Vagina (tissue), 2 donors: ENCODE results near the gene MAN2A2. TPM values are rescaled to one million over a fixed set of nuclear protein-coding genes. Genes with fewer than 3 reads are reported as not detected.

Experiments used
- DNase-seq, 2 donors: peaks; one replicate each; pipeline ENCODE4 v3.0.0-alpha.2; 2017; ENCODE audit errors: extremely low spot score in 2 of 2
- H3K27ac ChIP-seq: fragments of 200-600 bp; sonication (generic); one replicate; pipeline ENCODE4 v1.5.1; 2019
- H3K27me3 ChIP-seq: fragments of 200-600 bp; sonication (generic); one replicate; pipeline ENCODE4 v1.5.1; 2019
- H3K36me3 ChIP-seq, 2 donors: fragments of 200-600 bp; sonication (generic); one replicate each; pipeline ENCODE4 v1.5.1; 2017 to 2019
- H3K4me1 ChIP-seq: fragments of 200-600 bp; sonication (generic); one replicate; pipeline ENCODE4 v1.5.1; 2019
- H3K4me3 ChIP-seq, 2 donors: fragments of 200-600 bp; sonication (generic); 1 replicate in 1 of 2; 2 replicates in 1 of 2; pipeline ENCODE4 v1.5.1; 2016 to 2019
- H3K9me3 ChIP-seq: fragments of 200-600 bp; sonication (generic); one replicate; pipeline ENCODE4 v1.5.1; 2019
- POLR2A ChIP-seq, 2 donors: fragments of 450-650 bp; IDR thresholded peaks; one replicate each; pipeline ENCODE4 v1.6.1; 2017; ENCODE audit warnings: antibody characterized with exemption in 2 of 2, mild to moderate bottlenecking in 2 of 2, moderate library complexity in 2 of 2
- POLR2AphosphoS5 ChIP-seq, 2 donors: sonication (generic); formaldehyde crosslinking; IDR thresholded peaks; one replicate each; pipeline ENCODE4 v1.9.0; 2017; ENCODE audit warnings: antibody characterized with exemption in 2 of 2, mild to moderate bottlenecking in 2 of 2, low read depth in 1 of 2; ENCODE audit not compliant: insufficient read depth in 1 of 2
- intact Hi-C: fragments of 100-400 bp; cut with DNase I; formaldehyde crosslinking; loops from one replicate; pipeline ENCODE4 v1.15.1; 2023
- total RNA-seq: library from RNA; depleted of rRNA; stranded (reverse); fragments of >200 nt; gene quantifications from one replicate; pipeline ENCODE4 v1.2.3, GENCODE V29; 2016
- TF ChIP-seq, protein P1 (sequence below), 3 experiments: fragments of 450-650 bp in 2 of 3; fragments of 200-600 bp in 1 of 3; sonication (generic) in 1 of 3; IDR thresholded peaks; one replicate each; pipeline ENCODE4 v1.5.1; 2017 to 2019; ENCODE audit warnings: antibody characterized with exemption in 3 of 3, mild to moderate bottlenecking in 2 of 3, moderate library complexity in 2 of 3

The MAN2A2 gene
- total RNA-seq, 1 donor from 2014 or later: 46.7 TPM

DNA sequence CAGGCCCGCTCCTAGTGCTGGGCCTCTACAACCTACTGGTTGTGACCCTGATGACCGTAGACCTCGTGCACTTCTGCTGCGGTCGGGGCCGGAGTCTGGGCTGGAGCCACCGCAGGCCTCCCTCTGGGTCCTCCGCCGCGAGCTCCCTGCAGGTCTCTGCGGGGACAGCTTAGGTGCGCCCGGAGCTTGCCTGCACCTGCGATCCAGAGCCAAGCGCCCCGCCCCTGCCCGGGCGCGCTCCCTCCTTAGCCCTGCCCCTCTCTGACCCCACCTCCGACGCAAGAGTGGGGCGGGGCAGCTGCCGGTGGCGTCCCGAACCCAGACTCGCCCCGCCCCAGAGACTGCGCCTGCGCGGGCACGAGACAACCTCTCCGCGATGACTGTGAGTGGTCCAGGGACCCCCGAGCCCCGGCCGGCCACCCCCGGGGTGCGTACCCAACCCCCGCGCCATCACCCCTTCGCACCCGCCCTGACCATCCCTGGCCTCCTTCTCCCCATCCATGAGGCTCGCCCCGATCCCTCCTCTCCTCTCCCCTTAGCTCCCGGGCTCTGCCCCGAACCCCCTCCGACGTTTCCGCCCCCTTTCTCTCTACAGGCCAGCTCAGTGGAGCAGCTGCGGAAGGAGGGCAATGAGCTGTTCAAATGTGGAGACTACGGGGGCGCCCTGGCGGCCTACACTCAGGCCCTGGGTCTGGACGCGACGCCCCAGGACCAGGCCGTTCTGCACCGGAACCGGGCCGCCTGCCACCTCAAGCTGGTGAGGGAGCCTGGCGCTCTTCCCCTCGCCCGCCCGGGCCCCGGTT, 32.0 kb downstream of the MAN2A2 start, which contains the start of gene UNC45A:
TSS of gene UNC45A (plus strand) at position 337 of the 803 bp plus-strand sequence. CDS start at position 377, 40 bp downstream.
- H3K27ac ChIP-seq: peak within 1 kb of the TSS; percentile 91
- TF ChIP-seq POLR2AphosphoS5 (IDR thresholded peaks at IDR 0.05; ENCODE audit: insufficient read depth in 1 of 2, low read depth in 1 of 2) (peak; percentile 71 to 90), POLR2A (IDR thresholded peaks at IDR 0.05) (peak in 1 of 2 donors; percentile 29)
- TF ChIP-seq, protein P1, sequence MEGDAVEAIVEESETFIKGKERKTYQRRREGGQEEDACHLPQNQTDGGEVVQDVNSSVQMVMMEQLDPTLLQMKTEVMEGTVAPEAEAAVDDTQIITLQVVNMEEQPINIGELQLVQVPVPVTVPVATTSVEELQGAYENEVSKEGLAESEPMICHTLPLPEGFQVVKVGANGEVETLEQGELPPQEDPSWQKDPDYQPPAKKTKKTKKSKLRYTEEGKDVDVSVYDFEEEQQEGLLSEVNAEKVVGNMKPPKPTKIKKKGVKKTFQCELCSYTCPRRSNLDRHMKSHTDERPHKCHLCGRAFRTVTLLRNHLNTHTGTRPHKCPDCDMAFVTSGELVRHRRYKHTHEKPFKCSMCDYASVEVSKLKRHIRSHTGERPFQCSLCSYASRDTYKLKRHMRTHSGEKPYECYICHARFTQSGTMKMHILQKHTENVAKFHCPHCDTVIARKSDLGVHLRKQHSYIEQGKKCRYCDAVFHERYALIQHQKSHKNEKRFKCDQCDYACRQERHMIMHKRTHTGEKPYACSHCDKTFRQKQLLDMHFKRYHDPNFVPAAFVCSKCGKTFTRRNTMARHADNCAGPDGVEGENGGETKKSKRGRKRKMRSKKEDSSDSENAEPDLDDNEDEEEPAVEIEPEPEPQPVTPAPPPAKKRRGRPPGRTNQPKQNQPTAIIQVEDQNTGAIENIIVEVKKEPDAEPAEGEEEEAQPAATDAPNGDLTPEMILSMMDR (IDR thresholded peaks at IDR 0.05): peak in 1 of 3 experiments; percentile 15
- no peaks in the 10 kb centered on the region for H3K9me3 ChIP-seq
- intact Hi-C loops: no loop called here
- no peaks in the 10 kb centered on the region for H3K27me3 ChIP-seq
- peaks cover 55% of the 10 kb centered on the region for H3K4me1 ChIP-seq
- peak within 1 kb of the TSS; percentile 62 to 84 for H3K4me3 ChIP-seq
- DNase-seq: no peak
- H3K36me3 ChIP-seq: peaks cover 0 to 17% of the 10 kb centered on the region in 2 donors

DNA sequence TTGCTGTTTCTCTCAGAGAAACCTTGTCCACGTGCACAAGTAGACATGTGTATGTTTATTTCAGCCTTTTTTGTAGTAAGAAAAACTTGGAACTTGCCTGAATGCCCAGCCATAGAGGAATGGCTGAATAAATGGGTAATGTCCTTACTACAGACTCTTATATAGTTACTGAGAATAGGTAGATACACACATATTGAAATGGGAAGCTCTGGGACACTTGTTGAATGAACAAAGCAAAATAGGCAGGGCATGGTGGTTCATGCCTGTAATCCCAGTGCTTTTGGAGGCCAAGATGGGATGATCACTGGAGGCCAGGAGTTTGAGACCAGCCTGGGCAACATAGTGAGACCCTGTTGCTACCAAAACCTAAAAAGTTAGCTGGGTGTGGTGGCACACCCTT, 33.7 kb downstream of the MAN2A2 start:
- no peak overlapping the region for H3K4me3 ChIP-seq
- peaks cover 38% of the 10 kb centered on the region for H3K4me1 ChIP-seq
- no peak for DNase-seq
- intact Hi-C loops: no loop called here
- H3K27ac ChIP-seq: no peak overlapping the region
- TF ChIP-seq POLR2AphosphoS5 (IDR thresholded peaks at IDR 0.05; ENCODE audit: insufficient read depth in 1 of 2, low read depth in 1 of 2) (no peak), POLR2A (IDR thresholded peaks at IDR 0.05) (no peak)
- TF ChIP-seq, protein P1 (IDR thresholded peaks at IDR 0.05): no peak
- H3K9me3 ChIP-seq: no peaks in the 10 kb centered on the region
- H3K27me3 ChIP-seq: no peaks in the 10 kb centered on the region
- peaks cover 0 to 32% of the 10 kb centered on the region in 2 donors for H3K36me3 ChIP-seq

GRCh38 chr15:90938261-90938660, 35.2 kb downstream of the MAN2A2 start:
- Histone ChIP-seq H3K4me1 (peaks cover 28% of the 10 kb centered on the region), H3K4me3 (no peak overlapping the region), H3K27me3 (no peaks in the 10 kb centered on the region), H3K9me3 (no peaks in the 10 kb centered on the region), H3K27ac (no peak overlapping the region), H3K36me3 (peaks cover under 1 to 46% of the 10 kb centered on the region in 2 donors)
- intact Hi-C loops: no loop called here
- no peak for DNase-seq
- no peak for TF ChIP-seq POLR2A (IDR thresholded peaks at IDR 0.05)
- TF ChIP-seq, protein P1 (IDR thresholded peaks at IDR 0.05): no peak
- TF ChIP-seq POLR2AphosphoS5 (IDR thresholded peaks at IDR 0.05; ENCODE audit: insufficient read depth in 1 of 2, low read depth in 1 of 2): no peak

DNA sequence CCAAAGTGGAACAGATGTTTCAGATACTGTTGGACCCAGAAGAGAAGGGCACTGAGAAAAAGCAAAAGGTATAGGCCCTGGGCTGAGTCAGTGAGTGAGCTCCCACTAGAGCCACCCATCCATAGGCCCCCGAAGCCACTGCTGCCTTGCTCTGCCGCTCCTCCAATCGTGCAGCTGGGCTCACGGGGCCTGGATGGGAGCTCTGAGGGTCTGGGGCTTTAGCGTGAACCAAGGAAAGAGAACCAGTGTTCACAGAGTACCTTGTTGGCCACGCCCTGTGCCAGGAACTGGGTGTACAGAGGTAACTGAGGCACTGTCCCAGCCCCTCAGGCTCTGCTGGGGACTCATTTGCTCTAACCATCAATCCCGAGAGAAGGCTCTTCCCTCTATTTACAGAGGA, 36.7 kb downstream of the MAN2A2 start:
- Histone ChIP-seq H3K36me3 (peaks cover 4 to 61% of the 10 kb centered on the region in 2 donors), H3K4me3 (no peak overlapping the region), H3K27ac (no peak overlapping the region), H3K4me1 (peaks cover 19% of the 10 kb centered on the region), H3K27me3 (no peaks in the 10 kb centered on the region), H3K9me3 (no peaks in the 10 kb centered on the region)
- TF ChIP-seq POLR2A (IDR thresholded peaks at IDR 0.05) (no peak), POLR2AphosphoS5 (IDR thresholded peaks at IDR 0.05; ENCODE audit: insufficient read depth in 1 of 2, low read depth in 1 of 2) (no peak)
- TF ChIP-seq, protein P1 (IDR thresholded peaks at IDR 0.05): no peak
- no peak for DNase-seq
- intact Hi-C loops: loop anchor here (10.0 kb wide), 1 partner anchor 325 kb away; no protein-coding TSS in a partner anchor

DNA sequence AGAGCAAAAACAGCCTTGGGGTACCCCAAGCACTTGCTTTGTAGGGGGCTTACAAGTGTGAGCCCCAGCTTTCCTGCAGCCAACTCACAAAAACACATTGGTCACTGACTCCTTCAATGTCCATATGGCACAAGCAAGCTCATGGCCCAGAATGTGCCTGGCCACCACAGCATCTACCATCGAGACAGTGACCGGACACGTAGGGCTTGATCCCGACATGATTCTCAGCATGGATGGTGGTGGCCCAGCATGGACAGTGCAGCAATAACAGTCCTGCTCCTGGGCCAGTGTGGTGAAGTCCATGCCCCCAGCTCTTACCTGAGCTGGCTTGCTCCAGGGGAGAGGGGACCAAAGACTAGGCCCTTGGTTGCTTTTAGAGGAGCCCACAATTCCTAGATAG, 37.9 kb downstream of the MAN2A2 start:
- Histone ChIP-seq H3K4me1 (peaks cover 12% of the 10 kb centered on the region), H3K4me3 (no peak overlapping the region), H3K36me3 (peaks cover 4 to 72% of the 10 kb centered on the region in 2 donors), H3K27me3 (no peaks in the 10 kb centered on the region), H3K9me3 (no peaks in the 10 kb centered on the region), H3K27ac (no peak overlapping the region)
- no peak for DNase-seq
- TF ChIP-seq POLR2A (IDR thresholded peaks at IDR 0.05): no peak
- TF ChIP-seq POLR2AphosphoS5 (IDR thresholded peaks at IDR 0.05; ENCODE audit: insufficient read depth in 1 of 2, low read depth in 1 of 2): no peak
- TF ChIP-seq, protein P1 (IDR thresholded peaks at IDR 0.05): no peak
- intact Hi-C loops: loop anchor here (10.0 kb wide), 1 partner anchor 324 kb away; no protein-coding TSS in a partner anchor
